ENCODE measurements around the gene GNA12. TPM values are rescaled to one million over a fixed set of nuclear protein-coding genes. Genes with fewer than 3 reads are reported as not detected.
A peak's percentile ranks its signal among the peaks of the same experiment; 100 is the strongest.

The GNA12 gene
- total RNA-seq, 2 donors from 2014 or later, result 26.3 to 38.8 TPM

DNA sequence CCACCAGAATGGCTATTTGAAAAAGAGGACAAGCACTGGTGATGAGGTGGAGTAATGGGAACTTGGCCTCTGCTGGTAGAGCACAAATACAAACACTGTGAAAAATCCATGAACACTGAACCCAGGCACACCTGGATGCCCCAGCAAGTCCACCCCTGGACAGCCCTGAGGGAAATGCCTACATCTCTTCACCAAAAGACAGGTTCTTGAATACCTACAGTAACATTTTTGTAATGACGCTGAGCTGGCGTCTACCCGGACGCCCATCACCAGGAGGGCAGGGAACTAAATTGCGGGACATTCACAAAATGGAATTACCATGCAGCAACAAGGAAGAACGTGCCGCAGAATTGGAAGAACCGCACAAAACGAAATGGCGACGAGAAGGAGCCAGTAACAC lies 70.5 kb downstream of the GNA12 start:
- H3K9me3 ChIP-seq, result no peaks in the 10 kb centered on the region
- TF ChIP-seq, protein P1, sequence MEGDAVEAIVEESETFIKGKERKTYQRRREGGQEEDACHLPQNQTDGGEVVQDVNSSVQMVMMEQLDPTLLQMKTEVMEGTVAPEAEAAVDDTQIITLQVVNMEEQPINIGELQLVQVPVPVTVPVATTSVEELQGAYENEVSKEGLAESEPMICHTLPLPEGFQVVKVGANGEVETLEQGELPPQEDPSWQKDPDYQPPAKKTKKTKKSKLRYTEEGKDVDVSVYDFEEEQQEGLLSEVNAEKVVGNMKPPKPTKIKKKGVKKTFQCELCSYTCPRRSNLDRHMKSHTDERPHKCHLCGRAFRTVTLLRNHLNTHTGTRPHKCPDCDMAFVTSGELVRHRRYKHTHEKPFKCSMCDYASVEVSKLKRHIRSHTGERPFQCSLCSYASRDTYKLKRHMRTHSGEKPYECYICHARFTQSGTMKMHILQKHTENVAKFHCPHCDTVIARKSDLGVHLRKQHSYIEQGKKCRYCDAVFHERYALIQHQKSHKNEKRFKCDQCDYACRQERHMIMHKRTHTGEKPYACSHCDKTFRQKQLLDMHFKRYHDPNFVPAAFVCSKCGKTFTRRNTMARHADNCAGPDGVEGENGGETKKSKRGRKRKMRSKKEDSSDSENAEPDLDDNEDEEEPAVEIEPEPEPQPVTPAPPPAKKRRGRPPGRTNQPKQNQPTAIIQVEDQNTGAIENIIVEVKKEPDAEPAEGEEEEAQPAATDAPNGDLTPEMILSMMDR (IDR thresholded peaks at IDR 0.05), result no peak
- no peaks in the 10 kb centered on the region for H3K27me3 ChIP-seq
- no peak overlapping the region for H3K4me3 ChIP-seq
- no peak for DNase-seq (ENCODE audit: low spot score)
- H3K36me3 ChIP-seq, result peaks cover 6% of the 10 kb centered on the region
- no peak overlapping the region for H3K27ac ChIP-seq
- H3K4me1 ChIP-seq, result no peaks in the 10 kb centered on the region

DNA sequence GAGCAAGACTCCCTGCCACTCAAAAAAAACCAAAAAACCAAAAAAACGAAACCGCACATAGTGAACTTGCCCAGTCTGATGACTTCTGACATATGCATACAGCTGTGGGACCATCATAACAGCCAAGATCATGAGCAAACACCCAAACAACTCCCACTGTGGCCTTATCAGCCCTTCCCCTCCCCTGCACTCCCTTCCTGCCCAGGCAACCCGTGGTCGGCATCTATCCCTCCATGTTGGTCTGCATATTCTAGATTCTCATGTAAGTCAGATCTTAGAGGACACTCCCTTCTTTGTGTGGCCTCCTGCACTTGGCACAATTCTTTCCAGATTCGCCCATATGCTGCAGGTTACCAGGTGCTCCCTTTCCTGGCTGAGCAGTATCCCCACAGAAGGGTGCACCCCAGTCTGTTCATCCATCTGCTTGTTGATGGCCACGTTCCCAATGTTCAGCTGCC lies 72.8 kb downstream of the GNA12 start:
- Histone ChIP-seq H3K4me3 (no peak overlapping the region), H3K9me3 (no peaks in the 10 kb centered on the region), H3K27me3 (no peaks in the 10 kb centered on the region), H3K36me3 (peaks cover 4% of the 10 kb centered on the region), H3K4me1 (no peaks in the 10 kb centered on the region), H3K27ac (no peak overlapping the region)
- TF ChIP-seq, protein P1 (IDR thresholded peaks at IDR 0.05), result no peak
- no peak for DNase-seq (ENCODE audit: low spot score)

DNA sequence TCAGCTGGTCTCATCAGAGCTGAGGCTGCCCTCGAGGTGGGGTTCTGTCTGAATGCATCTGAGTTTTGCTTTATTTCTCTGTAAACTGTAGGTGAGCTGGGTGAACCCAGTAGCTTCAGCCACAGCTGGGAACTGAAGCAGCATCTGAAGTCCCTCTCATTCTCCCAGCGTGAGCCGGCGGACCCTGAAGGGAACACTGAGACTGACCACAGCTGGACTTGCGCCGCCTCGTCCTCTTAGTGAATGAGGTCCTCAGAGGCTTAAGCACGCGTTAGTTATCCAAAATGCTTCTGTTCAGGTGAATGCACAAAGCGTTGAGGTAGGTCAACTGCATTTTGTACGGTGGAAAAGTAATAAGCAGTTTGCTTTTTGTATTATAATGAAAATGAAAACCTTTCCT lies 79.5 kb downstream of the GNA12 start:
- no peaks in the 10 kb centered on the region for H3K36me3 ChIP-seq
- H3K9me3 ChIP-seq, result no peaks in the 10 kb centered on the region
- TF ChIP-seq, protein P1 (IDR thresholded peaks at IDR 0.05), result no peak
- H3K4me1 ChIP-seq, result peaks cover 0 to 45% of the 10 kb centered on the region in 2 donors
- no peak for DNase-seq (ENCODE audit: low spot score)
- no peak overlapping the region for H3K27ac ChIP-seq
- H3K27me3 ChIP-seq, result no peaks in the 10 kb centered on the region
- no peak overlapping the region for H3K4me3 ChIP-seq

DNA sequence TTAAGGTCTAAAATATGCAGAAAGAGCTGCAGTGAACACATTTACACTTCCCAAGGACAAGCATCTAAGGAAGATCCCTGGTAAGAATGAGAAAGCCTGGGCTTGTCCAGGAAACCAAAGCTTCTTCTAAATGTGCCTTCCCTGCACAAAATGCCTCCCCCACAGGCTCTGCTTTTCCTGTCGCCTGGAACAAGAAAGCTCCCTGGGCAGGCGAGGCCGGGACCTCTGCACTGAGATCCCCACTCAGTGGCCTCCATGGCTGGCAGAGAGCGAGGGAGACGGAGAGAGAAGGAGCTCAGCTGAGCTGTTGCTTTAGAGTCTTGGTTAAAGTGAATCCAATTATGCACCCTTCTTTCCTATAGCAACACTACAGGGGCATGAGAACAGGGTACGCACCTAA lies 80.5 kb downstream of the GNA12 start:
- Histone ChIP-seq H3K27ac (peak overlapping the region; percentile 91 to 93), H3K4me1 (peaks cover 0 to 55% of the 10 kb centered on the region in 2 donors), H3K27me3 (no peaks in the 10 kb centered on the region), H3K9me3 (no peaks in the 10 kb centered on the region), H3K36me3 (no peaks in the 10 kb centered on the region), H3K4me3 (peak overlapping the region in 1 of 2 donors; percentile 34)
- no peak for DNase-seq (ENCODE audit: low spot score)
- TF ChIP-seq, protein P1 (IDR thresholded peaks at IDR 0.05), result no peak

DNA sequence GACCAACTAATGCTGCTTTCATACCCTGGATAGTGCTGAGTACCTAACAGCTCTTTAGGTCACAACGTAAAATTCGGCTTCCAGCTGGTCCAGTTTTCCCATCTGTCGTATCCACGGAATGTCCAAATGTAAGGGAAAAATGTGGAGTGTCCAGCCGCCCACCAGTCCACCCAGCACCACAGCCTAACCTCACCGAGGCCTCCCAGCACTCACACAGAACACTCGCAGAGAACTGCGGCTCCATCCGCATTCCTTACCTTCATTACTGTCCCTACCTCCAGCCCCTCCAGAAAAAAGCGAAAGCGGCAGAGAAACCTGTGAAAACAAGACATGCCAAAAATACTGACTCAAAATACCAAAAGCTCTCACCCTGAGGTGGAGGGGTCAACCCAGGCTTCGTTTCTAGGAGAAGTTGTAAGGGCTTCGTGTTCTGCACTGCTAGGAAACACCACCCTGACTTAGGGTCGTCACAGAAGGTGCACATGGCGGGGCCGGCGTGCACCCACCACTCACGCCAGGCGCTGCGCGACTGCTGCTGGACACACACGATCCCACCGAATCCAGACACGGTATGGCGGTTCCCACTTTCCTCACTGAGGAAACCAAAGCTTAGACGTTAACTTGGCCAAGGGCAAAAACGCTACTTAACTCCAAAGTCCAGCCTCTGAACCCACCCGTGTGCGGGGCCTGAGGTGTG lies 82.2 kb downstream of the GNA12 start:
- DNase-seq (ENCODE audit: low spot score), result no peak
- Histone ChIP-seq H3K36me3 (no peaks in the 10 kb centered on the region), H3K27me3 (no peaks in the 10 kb centered on the region), H3K4me1 (peaks cover 0 to 70% of the 10 kb centered on the region in 2 donors), H3K9me3 (no peaks in the 10 kb centered on the region), H3K27ac (peak overlapping the region; percentile 91 to 93), H3K4me3 (no peak overlapping the region)
- TF ChIP-seq, protein P1 (IDR thresholded peaks at IDR 0.05), result no peak

Measured in right atrium auricular region (tissue), 2 donors.